GM12865 (cell line): Measurements from ENCODE around the gene B3GAT2.

Experiments used
- DNase-seq: peaks from one replicate; pipeline ENCODE4 v3.0.0; 2010; ENCODE audit warnings: low read depth
- H3K4me3 ChIP-seq: 2 replicates; pipeline ENCODE4 v1.5.1; 2011; ENCODE audit warnings: mild to moderate bottlenecking, low read depth, low read length, control low read depth
- CTCF ChIP-seq: IDR thresholded peaks from 2 replicates; pipeline ENCODE4 v1.5.1; 2011; ENCODE audit warnings: low read length, control low read depth, low read depth, inconsistent platforms; ENCODE audit not compliant: insufficient read depth; ENCODE audit errors: missing control alignments

Gene B3GAT2

GRCh38 chr6:70838907-70839285 lies 118.0 kb downstream of the B3GAT2 start:
- no peak for TF ChIP-seq CTCF
- H3K4me3 ChIP-seq: no peak overlapping the region
- no peak for DNase-seq

GRCh38 chr6:70834520-70834919 lies 122.3 kb downstream of the B3GAT2 start:
- no peak for DNase-seq
- no peak for TF ChIP-seq CTCF
- no peak overlapping the region for H3K4me3 ChIP-seq

GRCh38 chr6:70831427-70831826 lies 125.4 kb downstream of the B3GAT2 start:
- no peak overlapping the region for H3K4me3 ChIP-seq
- TF ChIP-seq CTCF: no peak
- no peak for DNase-seq

GRCh38 chr6:70823651-70824050 lies 133.2 kb downstream of the B3GAT2 start:
- H3K4me3 ChIP-seq: no peak overlapping the region
- peak; percentile 2 for DNase-seq
- no peak for TF ChIP-seq CTCF

- H3K4me3 ChIP-seq: no peak overlapping the region
- TF ChIP-seq CTCF: no peak
- no peak for DNase-seq
These were observed 135.1 kb downstream of the B3GAT2 start for GRCh38 chr6:70821751-70822150.

GRCh38 chr6:70820778-70821177 lies 136.1 kb downstream of the B3GAT2 start:
- DNase-seq: no peak
- no peak for TF ChIP-seq CTCF
- H3K4me3 ChIP-seq: no peak overlapping the region

GRCh38 chr6:70819646-70820045 lies 137.2 kb downstream of the B3GAT2 start:
- TF ChIP-seq CTCF: no peak
- no peak for DNase-seq
- no peak overlapping the region for H3K4me3 ChIP-seq
